ENCODE measurements around the gene CARS1. TPM values are rescaled to one million over a fixed set of nuclear protein-coding genes. Genes with fewer than 3 reads are reported as not detected.
A peak's percentile ranks its signal among the peaks of the same experiment; 100 is the strongest.

Gene CARS1
- total RNA-seq, 1 donor, result 106 TPM

GRCh38 chr11:3046190-3046589, 11.0 kb downstream of the CARS1 start:
- no peaks in the 10 kb centered on the region for H3K9me3 ChIP-seq (ENCODE audit: low read depth, low read length)
- H3K4me1 ChIP-seq (ENCODE audit: insufficient read depth, low read length), result peaks cover 35% of the 10 kb centered on the region
- peaks cover 69% of the 10 kb centered on the region for H4K20me1 ChIP-seq (ENCODE audit: insufficient read depth, low read length)
- peak; percentile 24 for TF ChIP-seq CTCF (IDR thresholded peaks at IDR 0.05; ENCODE audit: extremely low read depth, low read depth, low read length)
- peaks cover 41% of the 10 kb centered on the region for H3K36me3 ChIP-seq (ENCODE audit: insufficient read depth, low read length)
- peak; percentile 76 for DNase-seq (ENCODE audit: insufficient read length, low spot score, missing footprints)
- no peak overlapping the region for H3K27ac ChIP-seq (ENCODE audit: low read depth, low read length)
- H3K27me3 ChIP-seq (ENCODE audit: insufficient read depth, low read length), result no peaks in the 10 kb centered on the region
- peaks cover 97% of the 10 kb centered on the region for H3K79me2 ChIP-seq (ENCODE audit: insufficient read depth, low read length)
- no peak overlapping the region for H2AFZ ChIP-seq (ENCODE audit: low read length)
- H3K4me2 ChIP-seq (ENCODE audit: insufficient read depth, low read length), result no peak overlapping the region
- H3K4me3 ChIP-seq (ENCODE audit: insufficient read depth, low read length), result no peak overlapping the region

GRCh38 chr11:3044915-3045314, 12.3 kb downstream of the CARS1 start:
- Histone ChIP-seq H2AFZ (ENCODE audit: low read length) (no peak overlapping the region), H3K79me2 (ENCODE audit: insufficient read depth, low read length) (peaks cover 94% of the 10 kb centered on the region), H3K4me2 (ENCODE audit: insufficient read depth, low read length) (no peak overlapping the region), H3K4me1 (ENCODE audit: insufficient read depth, low read length) (peaks cover 28% of the 10 kb centered on the region), H4K20me1 (ENCODE audit: insufficient read depth, low read length) (peaks cover 69% of the 10 kb centered on the region), H3K9me3 (ENCODE audit: low read depth, low read length) (no peaks in the 10 kb centered on the region), H3K27me3 (ENCODE audit: insufficient read depth, low read length) (no peaks in the 10 kb centered on the region), H3K27ac (ENCODE audit: low read depth, low read length) (no peak overlapping the region), H3K4me3 (ENCODE audit: insufficient read depth, low read length) (no peak overlapping the region), H3K36me3 (ENCODE audit: insufficient read depth, low read length) (peaks cover 53% of the 10 kb centered on the region)
- peak; percentile 32 for DNase-seq (ENCODE audit: insufficient read length, low spot score, missing footprints)
- TF ChIP-seq CTCF (IDR thresholded peaks at IDR 0.05; ENCODE audit: extremely low read depth, low read depth, low read length), result no peak

GRCh38 chr11:3044004-3044403, 13.2 kb downstream of the CARS1 start:
- DNase-seq (ENCODE audit: insufficient read length, low spot score, missing footprints), result peak; percentile 89
- no peak for TF ChIP-seq CTCF (IDR thresholded peaks at IDR 0.05; ENCODE audit: extremely low read depth, low read depth, low read length)
- Histone ChIP-seq H3K36me3 (ENCODE audit: insufficient read depth, low read length) (peaks cover 60% of the 10 kb centered on the region), H3K4me2 (ENCODE audit: insufficient read depth, low read length) (no peak overlapping the region), H3K79me2 (ENCODE audit: insufficient read depth, low read length) (peaks cover 86% of the 10 kb centered on the region), H3K4me3 (ENCODE audit: insufficient read depth, low read length) (no peak overlapping the region), H3K9me3 (ENCODE audit: low read depth, low read length) (no peaks in the 10 kb centered on the region), H3K27me3 (ENCODE audit: insufficient read depth, low read length) (no peaks in the 10 kb centered on the region), H3K4me1 (ENCODE audit: insufficient read depth, low read length) (peaks cover 19% of the 10 kb centered on the region), H3K27ac (ENCODE audit: low read depth, low read length) (peak overlapping the region; percentile 47), H4K20me1 (ENCODE audit: insufficient read depth, low read length) (peaks cover 62% of the 10 kb centered on the region), H2AFZ (ENCODE audit: low read length) (no peak overlapping the region)

- H3K27ac ChIP-seq (ENCODE audit: low read depth, low read length), result peak overlapping the region; percentile 47
Measured at GRCh38 chr11:3043315-3043871, 13.8 kb downstream of the CARS1 start.

More at GRCh38 chr11:3043315-3043871, 13.8 kb downstream of the CARS1 start:
- Histone ChIP-seq H3K4me1 (ENCODE audit: insufficient read depth, low read length) (peaks cover 16% of the 10 kb centered on the region), H3K4me2 (ENCODE audit: insufficient read depth, low read length) (no peak overlapping the region), H3K9me3 (ENCODE audit: low read depth, low read length) (no peaks in the 10 kb centered on the region), H3K27me3 (ENCODE audit: insufficient read depth, low read length) (no peaks in the 10 kb centered on the region), H4K20me1 (ENCODE audit: insufficient read depth, low read length) (peaks cover 61% of the 10 kb centered on the region), H3K36me3 (ENCODE audit: insufficient read depth, low read length) (peaks cover 66% of the 10 kb centered on the region), H3K79me2 (ENCODE audit: insufficient read depth, low read length) (peaks cover 80% of the 10 kb centered on the region), H2AFZ (ENCODE audit: low read length) (no peak overlapping the region), H3K4me3 (ENCODE audit: insufficient read depth, low read length) (peak overlapping the region; percentile 21)
- TF ChIP-seq CTCF (IDR thresholded peaks at IDR 0.05; ENCODE audit: extremely low read depth, low read depth, low read length), result no peak
- peak; percentile 96 for DNase-seq (ENCODE audit: insufficient read length, low spot score, missing footprints)

Measured in osteoblast (primary cell).